GM19372 (cell line): Measurements from ENCODE around the gene ZNF664.

Experiments
- ATAC-seq: cut with Tn5 transposase; IDR thresholded peaks from one replicate; pipeline ENCODE4 v1.9.1; 2021; ENCODE audit warnings: mild to moderate bottlenecking, low read depth, moderate library complexity; ENCODE audit not compliant: unreplicated experiment

Gene ZNF664

GRCh38 chr12:123972457-123973401 lies at the start of gene ZNF664, which contains the start of gene CCDC92:
ZNF664 (plus strand) TSS chr12:123973215; CDS start chr12:124012145, 38,930 bp downstream.
CCDC92 (minus strand) TSS chr12:123972831; CDS start chr12:123944305, 28,526 bp downstream.
- peak; percentile 80 for ATAC-seq

GRCh38 chr12:123923927-123924326 lies 49.1 kb upstream of the ZNF664 start:
- no peak for ATAC-seq

GRCh38 chr12:123924539-123924938 lies 48.5 kb upstream of the ZNF664 start:
- no peak for ATAC-seq

GRCh38 chr12:123928274-123928865 lies 44.6 kb upstream of the ZNF664 start:
- no peak for ATAC-seq

GRCh38 chr12:123928897-123929296 lies 44.1 kb upstream of the ZNF664 start:
- no peak for ATAC-seq

GRCh38 chr12:123929946-123930583 lies 43.0 kb upstream of the ZNF664 start:
- ATAC-seq, result no peak

- ATAC-seq, result no peak
These were observed 41.2 kb upstream of the ZNF664 start for GRCh38 chr12:123931686-123932321.

- no peak for ATAC-seq
These were observed 39.8 kb upstream of the ZNF664 start for GRCh38 chr12:123933214-123933613.

- no peak for ATAC-seq
These were observed 38.9 kb upstream of the ZNF664 start for GRCh38 chr12:123934016-123934620.

- no peak for ATAC-seq
These were observed 38.2 kb upstream of the ZNF664 start for GRCh38 chr12:123934829-123935228.

- no peak for ATAC-seq
These were observed 37.1 kb upstream of the ZNF664 start for GRCh38 chr12:123935956-123936355.

- no peak for ATAC-seq
These were observed 36.5 kb upstream of the ZNF664 start for GRCh38 chr12:123936471-123936870.

- ATAC-seq, result no peak
These were observed 35.9 kb upstream of the ZNF664 start for GRCh38 chr12:123936956-123937706.

- no peak for ATAC-seq
These were observed 35.1 kb upstream of the ZNF664 start for GRCh38 chr12:123937707-123938591.

- ATAC-seq, result no peak
These were observed 34.1 kb upstream of the ZNF664 start for GRCh38 chr12:123938679-123939480.

- ATAC-seq, result no peak
These were observed 33.0 kb upstream of the ZNF664 start for GRCh38 chr12:123939716-123940626.

- ATAC-seq, result no peak
These were observed 32.4 kb upstream of the ZNF664 start for GRCh38 chr12:123940627-123940966.
